ENCODE results near the gene CCDC3.
A peak's percentile ranks its signal among the peaks of the same experiment; 100 is the strongest.

CCDC3 gene

GRCh38 chr10:13001041-13001886, at the start of gene CCDC3:
TSS of gene CCDC3 (minus strand) at chr10:13001713. CDS start at chr10:13001570, 143 bp downstream.
- H3K36me3 ChIP-seq (ENCODE audit: control insufficient read depth in 1 of 2, insufficient read depth in 2 of 2, low read length in 2 of 2) = no peaks in the 10 kb centered on the region
- no peak within 1 kb of the TSS for H3K27ac ChIP-seq (ENCODE audit: low read length)
- peak within 1 kb of the TSS; percentile 14 to 58 for H3K4me3 ChIP-seq (ENCODE audit: low read depth in 1 of 2, low read length in 2 of 2)
- H3K27me3 ChIP-seq (ENCODE audit: low read depth, low read length) = no peaks in the 10 kb centered on the region
- no peaks in the 10 kb centered on the region for H3K9me3 ChIP-seq (ENCODE audit: control insufficient read depth in 1 of 2, low read length in 2 of 2)
- peaks cover 0 to 20% of the 10 kb centered on the region in 2 donors for H3K4me1 ChIP-seq (ENCODE audit: control insufficient read depth in 1 of 2, insufficient read depth in 2 of 2, low read length in 2 of 2)

GRCh38 chr10:13051126-13051694, 49.7 kb upstream of the CCDC3 start:
- Histone ChIP-seq H3K4me1 (ENCODE audit: control insufficient read depth in 1 of 2, insufficient read depth in 2 of 2, low read length in 2 of 2) (no peaks in the 10 kb centered on the region), H3K27me3 (ENCODE audit: low read depth, low read length) (peaks cover 4% of the 10 kb centered on the region), H3K9me3 (ENCODE audit: control insufficient read depth in 1 of 2, low read length in 2 of 2) (no peaks in the 10 kb centered on the region), H3K36me3 (ENCODE audit: control insufficient read depth in 1 of 2, insufficient read depth in 2 of 2, low read length in 2 of 2) (no peaks in the 10 kb centered on the region), H3K4me3 (ENCODE audit: low read depth in 1 of 2, low read length in 2 of 2) (no peak overlapping the region), H3K27ac (ENCODE audit: low read length) (no peak overlapping the region)

- Histone ChIP-seq H3K27me3 (ENCODE audit: low read depth, low read length) (peaks cover 4% of the 10 kb centered on the region), H3K9me3 (ENCODE audit: control insufficient read depth in 1 of 2, low read length in 2 of 2) (no peaks in the 10 kb centered on the region), H3K36me3 (ENCODE audit: control insufficient read depth in 1 of 2, insufficient read depth in 2 of 2, low read length in 2 of 2) (no peaks in the 10 kb centered on the region), H3K4me1 (ENCODE audit: control insufficient read depth in 1 of 2, insufficient read depth in 2 of 2, low read length in 2 of 2) (no peaks in the 10 kb centered on the region), H3K4me3 (ENCODE audit: low read depth in 1 of 2, low read length in 2 of 2) (no peak overlapping the region), H3K27ac (ENCODE audit: low read length) (no peak overlapping the region)
Observed at GRCh38 chr10:13049774-13050420, 48.4 kb upstream of the CCDC3 start.

- Histone ChIP-seq H3K27me3 (ENCODE audit: low read depth, low read length) (peaks cover 4% of the 10 kb centered on the region), H3K36me3 (ENCODE audit: control insufficient read depth in 1 of 2, insufficient read depth in 2 of 2, low read length in 2 of 2) (no peaks in the 10 kb centered on the region), H3K4me3 (ENCODE audit: low read depth in 1 of 2, low read length in 2 of 2) (no peak overlapping the region), H3K9me3 (ENCODE audit: control insufficient read depth in 1 of 2, low read length in 2 of 2) (no peaks in the 10 kb centered on the region), H3K4me1 (ENCODE audit: control insufficient read depth in 1 of 2, insufficient read depth in 2 of 2, low read length in 2 of 2) (no peaks in the 10 kb centered on the region), H3K27ac (ENCODE audit: low read length) (no peak overlapping the region)
Observed at GRCh38 chr10:13048762-13049161, 47.2 kb upstream of the CCDC3 start.

GRCh38 chr10:13047529-13048206, 46.2 kb upstream of the CCDC3 start:
- no peak overlapping the region for H3K27ac ChIP-seq (ENCODE audit: low read length)
- H3K4me1 ChIP-seq (ENCODE audit: control insufficient read depth in 1 of 2, insufficient read depth in 2 of 2, low read length in 2 of 2) = no peaks in the 10 kb centered on the region
- H3K36me3 ChIP-seq (ENCODE audit: control insufficient read depth in 1 of 2, insufficient read depth in 2 of 2, low read length in 2 of 2) = no peaks in the 10 kb centered on the region
- no peaks in the 10 kb centered on the region for H3K9me3 ChIP-seq (ENCODE audit: control insufficient read depth in 1 of 2, low read length in 2 of 2)
- H3K27me3 ChIP-seq (ENCODE audit: low read depth, low read length) = peaks cover 4% of the 10 kb centered on the region
- no peak overlapping the region for H3K4me3 ChIP-seq (ENCODE audit: low read depth in 1 of 2, low read length in 2 of 2)

- H3K9me3 ChIP-seq (ENCODE audit: control insufficient read depth in 1 of 2, low read length in 2 of 2) = no peaks in the 10 kb centered on the region
- H3K4me1 ChIP-seq (ENCODE audit: control insufficient read depth in 1 of 2, insufficient read depth in 2 of 2, low read length in 2 of 2) = no peaks in the 10 kb centered on the region
- H3K27me3 ChIP-seq (ENCODE audit: low read depth, low read length) = peaks cover 4% of the 10 kb centered on the region
- H3K4me3 ChIP-seq (ENCODE audit: low read depth in 1 of 2, low read length in 2 of 2) = no peak overlapping the region
- no peak overlapping the region for H3K27ac ChIP-seq (ENCODE audit: low read length)
- H3K36me3 ChIP-seq (ENCODE audit: control insufficient read depth in 1 of 2, insufficient read depth in 2 of 2, low read length in 2 of 2) = no peaks in the 10 kb centered on the region
Observed at GRCh38 chr10:13046851-13047528, 45.5 kb upstream of the CCDC3 start.

DNA sequence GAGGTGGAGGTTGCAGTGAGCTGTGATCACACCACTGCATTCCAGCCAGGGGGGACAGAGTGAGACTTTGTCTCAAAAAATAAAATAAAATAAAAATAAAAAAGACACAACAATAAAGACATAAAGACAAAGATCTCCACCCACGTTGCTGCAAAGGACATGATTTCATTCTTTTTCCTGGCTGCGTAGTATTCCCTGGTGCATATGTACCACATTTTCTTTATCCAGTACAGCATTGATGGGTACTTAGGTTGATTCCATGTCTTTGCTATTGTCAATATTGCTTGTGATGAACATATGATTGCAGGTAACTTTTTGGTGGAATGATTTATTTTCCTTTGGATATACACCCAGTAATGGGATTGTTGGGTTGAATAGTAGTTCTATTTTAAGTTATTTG, 42.0 kb upstream of the CCDC3 start:
- Histone ChIP-seq H3K4me1 (ENCODE audit: control insufficient read depth in 1 of 2, insufficient read depth in 2 of 2, low read length in 2 of 2) (no peaks in the 10 kb centered on the region), H3K9me3 (ENCODE audit: control insufficient read depth in 1 of 2, low read length in 2 of 2) (no peaks in the 10 kb centered on the region), H3K36me3 (ENCODE audit: control insufficient read depth in 1 of 2, insufficient read depth in 2 of 2, low read length in 2 of 2) (no peaks in the 10 kb centered on the region), H3K4me3 (ENCODE audit: low read depth in 1 of 2, low read length in 2 of 2) (no peak overlapping the region), H3K27me3 (ENCODE audit: low read depth, low read length) (peaks cover 4% of the 10 kb centered on the region), H3K27ac (ENCODE audit: low read length) (no peak overlapping the region)

- Histone ChIP-seq H3K27ac (ENCODE audit: low read length) (no peak overlapping the region), H3K4me3 (ENCODE audit: low read depth in 1 of 2, low read length in 2 of 2) (no peak overlapping the region), H3K4me1 (ENCODE audit: control insufficient read depth in 1 of 2, insufficient read depth in 2 of 2, low read length in 2 of 2) (no peaks in the 10 kb centered on the region), H3K36me3 (ENCODE audit: control insufficient read depth in 1 of 2, insufficient read depth in 2 of 2, low read length in 2 of 2) (no peaks in the 10 kb centered on the region), H3K9me3 (ENCODE audit: control insufficient read depth in 1 of 2, low read length in 2 of 2) (no peaks in the 10 kb centered on the region), H3K27me3 (ENCODE audit: low read depth, low read length) (no peaks in the 10 kb centered on the region)
Observed at GRCh38 chr10:13039761-13040160, 38.2 kb upstream of the CCDC3 start.

DNA sequence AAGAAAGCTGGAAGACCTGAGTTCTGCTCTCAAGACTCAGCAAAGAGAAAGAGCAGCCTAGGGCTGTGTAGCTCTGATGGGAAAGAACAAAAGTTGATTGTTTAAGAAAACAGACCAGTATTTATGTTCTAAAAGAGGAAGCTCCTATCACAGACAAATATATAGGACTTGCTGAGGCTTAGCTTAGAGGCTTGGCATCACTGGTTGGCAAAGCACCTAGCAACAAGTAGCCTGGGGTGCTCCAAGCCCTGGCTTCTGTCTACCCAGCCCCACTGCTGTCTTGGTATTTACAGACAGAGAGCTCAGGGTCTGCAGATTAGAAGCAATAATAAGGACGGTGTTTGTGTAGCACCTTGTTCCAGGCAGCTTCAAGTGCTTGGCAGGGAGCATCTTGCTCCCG, 36.9 kb upstream of the CCDC3 start:
- Histone ChIP-seq H3K27ac (ENCODE audit: low read length) (no peak overlapping the region), H3K9me3 (ENCODE audit: control insufficient read depth in 1 of 2, low read length in 2 of 2) (no peaks in the 10 kb centered on the region), H3K27me3 (ENCODE audit: low read depth, low read length) (no peaks in the 10 kb centered on the region), H3K4me3 (ENCODE audit: low read depth in 1 of 2, low read length in 2 of 2) (no peak overlapping the region), H3K4me1 (ENCODE audit: control insufficient read depth in 1 of 2, insufficient read depth in 2 of 2, low read length in 2 of 2) (no peaks in the 10 kb centered on the region), H3K36me3 (ENCODE audit: control insufficient read depth in 1 of 2, insufficient read depth in 2 of 2, low read length in 2 of 2) (no peaks in the 10 kb centered on the region)

DNA sequence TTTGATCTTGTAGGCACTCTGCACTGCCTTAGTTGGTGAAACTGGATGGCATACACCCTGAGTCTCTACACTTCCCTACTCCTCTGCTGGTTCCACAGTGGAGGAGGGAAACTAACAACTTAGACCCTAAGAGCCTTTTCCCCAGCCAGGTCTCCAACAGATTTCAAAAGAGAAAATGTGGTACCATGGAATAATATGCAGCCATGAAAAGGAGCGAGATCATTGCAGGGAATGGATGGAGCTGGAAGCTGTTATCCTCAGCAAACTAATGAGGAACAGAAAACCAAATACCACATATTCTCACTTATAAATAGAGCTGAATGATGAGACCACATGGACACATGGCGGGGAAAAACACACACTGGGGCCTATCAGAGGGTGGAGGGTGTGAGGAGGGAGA, 36.3 kb upstream of the CCDC3 start:
- H3K27me3 ChIP-seq (ENCODE audit: low read depth, low read length) = no peaks in the 10 kb centered on the region
- H3K4me1 ChIP-seq (ENCODE audit: control insufficient read depth in 1 of 2, insufficient read depth in 2 of 2, low read length in 2 of 2) = no peaks in the 10 kb centered on the region
- H3K36me3 ChIP-seq (ENCODE audit: control insufficient read depth in 1 of 2, insufficient read depth in 2 of 2, low read length in 2 of 2) = no peaks in the 10 kb centered on the region
- H3K4me3 ChIP-seq (ENCODE audit: low read depth in 1 of 2, low read length in 2 of 2) = no peak overlapping the region
- no peak overlapping the region for H3K27ac ChIP-seq (ENCODE audit: low read length)
- no peaks in the 10 kb centered on the region for H3K9me3 ChIP-seq (ENCODE audit: control insufficient read depth in 1 of 2, low read length in 2 of 2)

DNA sequence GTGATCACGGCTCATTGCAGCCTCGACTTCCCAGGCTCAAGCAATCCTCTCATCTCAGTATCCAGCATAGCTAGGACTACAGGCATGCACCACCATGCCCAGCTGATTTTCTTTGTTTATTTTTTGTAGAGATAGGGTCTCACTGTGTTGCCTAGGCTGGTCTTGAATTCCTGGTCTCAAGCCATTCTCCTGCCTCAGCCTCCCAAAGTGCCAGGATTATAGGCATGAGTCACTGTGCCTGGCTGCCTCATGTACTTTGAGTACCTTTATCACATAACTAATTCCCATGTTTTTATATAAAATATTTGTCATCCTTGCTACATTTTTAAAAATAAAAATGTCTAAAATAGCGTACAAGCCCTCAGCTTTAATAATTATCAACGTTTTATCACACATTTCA, 35.3 kb upstream of the CCDC3 start:
- Histone ChIP-seq H3K4me3 (ENCODE audit: low read depth in 1 of 2, low read length in 2 of 2) (no peak overlapping the region), H3K9me3 (ENCODE audit: control insufficient read depth in 1 of 2, low read length in 2 of 2) (no peaks in the 10 kb centered on the region), H3K4me1 (ENCODE audit: control insufficient read depth in 1 of 2, insufficient read depth in 2 of 2, low read length in 2 of 2) (no peaks in the 10 kb centered on the region), H3K36me3 (ENCODE audit: control insufficient read depth in 1 of 2, insufficient read depth in 2 of 2, low read length in 2 of 2) (no peaks in the 10 kb centered on the region), H3K27ac (ENCODE audit: low read length) (no peak overlapping the region), H3K27me3 (ENCODE audit: low read depth, low read length) (no peaks in the 10 kb centered on the region)

All from muscle layer of duodenum (tissue), 2 donors.